DOHH2 (cell line): ENCODE results near the gene ZNF714.

Experiments used
- H3F3A ChIP-seq: fragments of 200-600 bp; sonication (generic), shearing (Covaris generic); 2 replicates; pipeline ENCODE4 v1.6.0; 2016; ENCODE audit warnings: antibody characterized with exemption, mild to moderate bottlenecking; ENCODE audit not compliant: control insufficient read depth, insufficient read depth
- H3K27ac ChIP-seq: fragments of 200-600 bp; sonication (generic); 2 replicates; pipeline ENCODE4 v1.5.1; 2014; ENCODE audit warnings: low read depth, mild to moderate bottlenecking, low read length, moderate library complexity
- H3K27me3 ChIP-seq: fragments of 200-600 bp; sonication (generic); 2 replicates; pipeline ENCODE4 v1.6.1; 2014; ENCODE audit warnings: mild to moderate bottlenecking, low read length, mixed read lengths; ENCODE audit not compliant: control insufficient read depth
- H3K36me3 ChIP-seq: fragments of 200-600 bp; sonication (generic); 2 replicates; pipeline ENCODE4 v1.6.1; 2014; ENCODE audit warnings: mild to moderate bottlenecking, low read length, moderate library complexity, mixed read lengths; ENCODE audit not compliant: control insufficient read depth
- H3K4me1 ChIP-seq: fragments of 200-600 bp; sonication (generic); 2 replicates; pipeline ENCODE4 v1.6.1; 2014; ENCODE audit warnings: mild to moderate bottlenecking, low read length, mixed read lengths; ENCODE audit not compliant: control insufficient read depth
- H3K4me2 ChIP-seq: fragments of 200-600 bp; sonication (generic); 2 replicates; pipeline ENCODE4 v1.6.0; 2014; ENCODE audit warnings: mild to moderate bottlenecking, low read length, moderate library complexity
- H3K4me3 ChIP-seq: fragments of 200-600 bp; sonication (generic); 2 replicates; pipeline ENCODE4 v1.5.1; 2014; ENCODE audit warnings: mild to moderate bottlenecking, low read length, mixed read lengths
- H3K79me2 ChIP-seq: fragments of 200-600 bp; sonication (generic); 2 replicates; pipeline ENCODE4 v1.6.1; 2014; ENCODE audit warnings: mild to moderate bottlenecking, low read length, mixed read lengths; ENCODE audit not compliant: control insufficient read depth
- H3K9me2 ChIP-seq: fragments of 200-600 bp; sonication (generic); replicated peaks from 2 replicates; pipeline ENCODE4 v1.6.1; 2014; ENCODE audit warnings: mild to moderate bottlenecking, low read length, mixed read lengths; ENCODE audit not compliant: control insufficient read depth
- H3K9me3 ChIP-seq: fragments of 200-600 bp; sonication (generic); 2 replicates; pipeline ENCODE4 v1.6.1; 2014; ENCODE audit warnings: antibody characterized with exemption, low read length, mixed read lengths; ENCODE audit not compliant: control insufficient read depth, insufficient read depth
- H4K20me1 ChIP-seq: fragments of 200-600 bp; sonication (generic); 2 replicates; pipeline ENCODE4 v1.6.0; 2014; ENCODE audit warnings: low read depth, mild to moderate bottlenecking, antibody characterized with exemption, low read length, moderate library complexity; ENCODE audit not compliant: control insufficient read depth, insufficient read depth
- EZH2phosphoT487 ChIP-seq: fragments of 200-600 bp; sonication (generic); IDR thresholded peaks from 2 replicates; pipeline ENCODE4 v1.6.1; 2017; ENCODE audit warnings: borderline replicate concordance, mild to moderate bottlenecking, antibody characterized with exemption, low read length, moderate library complexity, mixed read lengths
- TF ChIP-seq, protein P1 (sequence below): fragments of 200-600 bp; sonication (generic); IDR thresholded peaks from one replicate; pipeline ENCODE4 v1.5.1; 2014; ENCODE audit warnings: antibody characterized with exemption, mild to moderate bottlenecking, low read depth, low read length; ENCODE audit not compliant: poor library complexity, severe bottlenecking

Gene ZNF714

GRCh38 chr19:21047716-21048115 lies 34.3 kb upstream of the ZNF714 start:
- no peaks in the 10 kb centered on the region for H3K4me1 ChIP-seq
- H3F3A ChIP-seq: no peaks in the 10 kb centered on the region
- no peak overlapping the region for H3K4me3 ChIP-seq
- peaks cover 85% of the 10 kb centered on the region for H3K36me3 ChIP-seq
- no peak overlapping the region for H3K27ac ChIP-seq
- H3K27me3 ChIP-seq: no peaks in the 10 kb centered on the region
- peaks cover 24% of the 10 kb centered on the region for H3K9me3 ChIP-seq
- H3K4me2 ChIP-seq: no peak overlapping the region
- no peaks in the 10 kb centered on the region for H4K20me1 ChIP-seq
- no peak for TF ChIP-seq EZH2phosphoT487
- TF ChIP-seq, protein P1, sequence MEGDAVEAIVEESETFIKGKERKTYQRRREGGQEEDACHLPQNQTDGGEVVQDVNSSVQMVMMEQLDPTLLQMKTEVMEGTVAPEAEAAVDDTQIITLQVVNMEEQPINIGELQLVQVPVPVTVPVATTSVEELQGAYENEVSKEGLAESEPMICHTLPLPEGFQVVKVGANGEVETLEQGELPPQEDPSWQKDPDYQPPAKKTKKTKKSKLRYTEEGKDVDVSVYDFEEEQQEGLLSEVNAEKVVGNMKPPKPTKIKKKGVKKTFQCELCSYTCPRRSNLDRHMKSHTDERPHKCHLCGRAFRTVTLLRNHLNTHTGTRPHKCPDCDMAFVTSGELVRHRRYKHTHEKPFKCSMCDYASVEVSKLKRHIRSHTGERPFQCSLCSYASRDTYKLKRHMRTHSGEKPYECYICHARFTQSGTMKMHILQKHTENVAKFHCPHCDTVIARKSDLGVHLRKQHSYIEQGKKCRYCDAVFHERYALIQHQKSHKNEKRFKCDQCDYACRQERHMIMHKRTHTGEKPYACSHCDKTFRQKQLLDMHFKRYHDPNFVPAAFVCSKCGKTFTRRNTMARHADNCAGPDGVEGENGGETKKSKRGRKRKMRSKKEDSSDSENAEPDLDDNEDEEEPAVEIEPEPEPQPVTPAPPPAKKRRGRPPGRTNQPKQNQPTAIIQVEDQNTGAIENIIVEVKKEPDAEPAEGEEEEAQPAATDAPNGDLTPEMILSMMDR: no peak
- peaks cover 67% of the 10 kb centered on the region for H3K79me2 ChIP-seq
- no peaks in the 10 kb centered on the region for H3K9me2 ChIP-seq

DNA sequence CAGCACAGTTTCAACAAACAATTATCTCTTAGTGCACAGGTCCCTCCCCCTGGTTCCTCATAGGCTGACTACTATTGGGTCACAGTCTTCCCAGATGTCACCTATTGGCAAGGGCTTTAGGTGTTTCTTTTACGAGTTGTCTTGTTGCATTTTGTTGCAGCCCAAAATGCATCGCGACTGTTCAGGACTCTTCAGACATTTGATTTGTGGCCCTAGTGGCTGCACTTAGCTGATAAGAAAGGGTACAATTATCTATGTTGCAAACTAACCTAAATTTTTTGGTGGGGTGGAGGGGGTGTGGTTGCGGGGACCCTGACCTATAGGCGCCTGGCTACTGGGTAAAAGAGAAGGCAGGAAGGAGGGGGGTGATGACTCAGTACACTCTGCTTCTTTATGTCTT lies 29.1 kb upstream of the ZNF714 start:
- peaks cover 18% of the 10 kb centered on the region for H3K9me3 ChIP-seq
- no peaks in the 10 kb centered on the region for H3K9me2 ChIP-seq
- H3K27me3 ChIP-seq: no peaks in the 10 kb centered on the region
- TF ChIP-seq, protein P1: no peak
- TF ChIP-seq EZH2phosphoT487: no peak
- H3K27ac ChIP-seq: no peak overlapping the region
- H4K20me1 ChIP-seq: no peaks in the 10 kb centered on the region
- H3K79me2 ChIP-seq: peaks cover 27% of the 10 kb centered on the region
- H3K4me2 ChIP-seq: no peak overlapping the region
- H3K4me1 ChIP-seq: no peaks in the 10 kb centered on the region
- peaks cover 83% of the 10 kb centered on the region for H3K36me3 ChIP-seq
- no peaks in the 10 kb centered on the region for H3F3A ChIP-seq
- H3K4me3 ChIP-seq: no peak overlapping the region

- H3K36me3 ChIP-seq: peaks cover 27% of the 10 kb centered on the region
- H3K4me2 ChIP-seq: no peak overlapping the region
- TF ChIP-seq, protein P1: no peak
- TF ChIP-seq EZH2phosphoT487: no peak
- H3K9me3 ChIP-seq: no peaks in the 10 kb centered on the region
- no peaks in the 10 kb centered on the region for H3K4me1 ChIP-seq
- no peak overlapping the region for H3K4me3 ChIP-seq
- H3K27me3 ChIP-seq: no peaks in the 10 kb centered on the region
- no peaks in the 10 kb centered on the region for H3K79me2 ChIP-seq
- no peaks in the 10 kb centered on the region for H3K9me2 ChIP-seq
- no peak overlapping the region for H3K27ac ChIP-seq
- no peaks in the 10 kb centered on the region for H3F3A ChIP-seq
- no peaks in the 10 kb centered on the region for H4K20me1 ChIP-seq
Observed at GRCh38 chr19:21065336-21065735, 16.7 kb upstream of the ZNF714 start.
